Calu3 (cell line): ENCODE measurements around the gene DGAT2. TPM values are rescaled to one million over a fixed set of nuclear protein-coding genes. Genes with fewer than 3 reads are reported as not detected.

Source experiments
- BruUV-seq: library from RNA; stranded (reverse); fragments of 400-500 nt; replicated peaks from 2 replicates; lab custom pipeline; 2021; lab: Mats Ljungman, UMichigan
- CTCF ChIA-PET: fragments of 300-600 bp; sonication (Branson Sonifier 250); formaldehyde crosslinking; loops from one replicate; lab custom pipeline; 2022; ENCODE audit warnings: antibody characterized with exemption; lab: Charles Lee
- DNase-seq: peaks from one replicate; pipeline ENCODE4 v3.0.0; 2022
- H3K27ac Mint-ChIP-seq: one replicate; pipeline ENCODE4 v1.8.0; 2022; ENCODE audit warnings: mixed read lengths; ENCODE audit not compliant: unreplicated experiment
- H3K27me3 Mint-ChIP-seq: one replicate; pipeline ENCODE4 v1.8.0; 2022; ENCODE audit warnings: mixed read lengths; ENCODE audit not compliant: unreplicated experiment
- H3K36me3 Mint-ChIP-seq: one replicate; pipeline ENCODE4 v1.8.0; 2022; ENCODE audit warnings: mild to moderate bottlenecking, moderate library complexity, mixed read lengths; ENCODE audit not compliant: insufficient read depth, unreplicated experiment
- H3K4me1 Mint-ChIP-seq: one replicate; pipeline ENCODE4 v1.8.0; 2022; ENCODE audit warnings: mild to moderate bottlenecking, low read depth, mixed read lengths; ENCODE audit not compliant: unreplicated experiment
- H3K4me3 Mint-ChIP-seq: one replicate; pipeline ENCODE4 v1.8.0; 2022; ENCODE audit warnings: mild to moderate bottlenecking, low read depth, moderate library complexity, mixed read lengths; ENCODE audit not compliant: unreplicated experiment
- H3K9me3 Mint-ChIP-seq: one replicate; pipeline ENCODE4 v1.8.0; 2022; ENCODE audit warnings: low read depth, mixed read lengths; ENCODE audit not compliant: unreplicated experiment
- CTCF ChIP-seq: fragments of 200-600 bp; IDR thresholded peaks from one replicate; pipeline ENCODE4 v1.8.0; 2022; ENCODE audit warnings: antibody characterized with exemption; ENCODE audit not compliant: unreplicated experiment
- intact Hi-C: fragments of 100-400 bp; cut with micrococcal nuclease; formaldehyde crosslinking; loops from one replicate; pipeline ENCODE4 v1.10.0; 2022; ENCODE audit not compliant: unreplicated experiment
- total RNA-seq: library from RNA; stranded (reverse); gene quantifications from 2 replicates; pipeline ENCODE4 v1.2.3, GENCODE V29; 2022

Gene DGAT2
- total RNA-seq, 1 experiment from 2014 or later: 3.9 TPM

- intact Hi-C loops: no loop called here
- no peak for TF ChIP-seq CTCF
- DNase-seq: peak; percentile 9
- BruUV-seq: no TSS peak
- Mint-ChIP-seq H3K36me3 (no peaks in the 10 kb centered on the region), H3K4me3 (no peak overlapping the region), H3K27ac (no peak overlapping the region), H3K4me1 (no peaks in the 10 kb centered on the region), H3K27me3 (peaks cover 8% of the 10 kb centered on the region), H3K9me3 (no peaks in the 10 kb centered on the region)
- CTCF ChIA-PET: interaction anchor here (0.6 kb wide), 1 partner anchor 21 kb away, joined by 3 read pairs; no protein-coding TSS in a partner anchor
These were observed 8.7 kb upstream of the DGAT2 start for GRCh38 chr11:75759832-75760231.

- H3K4me3 Mint-ChIP-seq: no peak overlapping the region
- no peak for DNase-seq
- intact Hi-C loops: no loop called here
- no peak for TF ChIP-seq CTCF
- BruUV-seq: no TSS peak
- peaks cover 7% of the 10 kb centered on the region for H3K27me3 Mint-ChIP-seq
- no peaks in the 10 kb centered on the region for H3K4me1 Mint-ChIP-seq
- H3K9me3 Mint-ChIP-seq: no peaks in the 10 kb centered on the region
- CTCF ChIA-PET: interaction anchor here (0.6 kb wide), 1 partner anchor 21 kb away, joined by 3 read pairs; no protein-coding TSS in a partner anchor
- H3K36me3 Mint-ChIP-seq: no peaks in the 10 kb centered on the region
- no peak overlapping the region for H3K27ac Mint-ChIP-seq
These were observed 8.3 kb upstream of the DGAT2 start for GRCh38 chr11:75760243-75760642.

- Mint-ChIP-seq H3K27me3 (peaks cover under 1% of the 10 kb centered on the region), H3K36me3 (no peaks in the 10 kb centered on the region), H3K9me3 (no peaks in the 10 kb centered on the region), H3K27ac (no peak overlapping the region), H3K4me1 (no peaks in the 10 kb centered on the region), H3K4me3 (no peak overlapping the region)
- intact Hi-C loops: no loop called here
- CTCF ChIA-PET: no interaction called here
- DNase-seq: no peak
- TF ChIP-seq CTCF: no peak
- BruUV-seq: no TSS peak
These were observed 7.7 kb upstream of the DGAT2 start for GRCh38 chr11:75760710-75761493.

GRCh38 chr11:75762158-75762557 is 6.4 kb upstream of the DGAT2 start:
- Mint-ChIP-seq H3K4me3 (no peak overlapping the region), H3K9me3 (no peaks in the 10 kb centered on the region), H3K27me3 (no peaks in the 10 kb centered on the region), H3K27ac (no peak overlapping the region), H3K4me1 (peaks cover 2% of the 10 kb centered on the region), H3K36me3 (no peaks in the 10 kb centered on the region)
- intact Hi-C loops: no loop called here
- DNase-seq: no peak
- no peak for TF ChIP-seq CTCF
- CTCF ChIA-PET: interaction anchor here (0.5 to 1.2 kb wide), 2 partner anchors 24 to 645 kb away, joined by 4 to 7 read pairs; no protein-coding TSS in a partner anchor
- no TSS peak for BruUV-seq
